Spleen (tissue), 11 donors: ENCODE measurements around the gene RPL35A. TPM values are rescaled to one million over a fixed set of nuclear protein-coding genes. Genes with fewer than 3 reads are reported as not detected.
"Not testable (repeated sequence)": the region's sequence is repeated elsewhere in the genome, so short reads cannot be mapped to it uniquely, and the experiment has no call there.

Experiments
- DNase-seq: peaks from one replicate; pipeline ENCODE4 v3.0.0-alpha.2; 2020
- H3K27ac ChIP-seq, 8 donors: fragments of 200-600 bp; sonication (generic) in 7 of 8; 1 replicate in 4 of 8; 2 replicates in 4 of 8; pipeline versions ENCODE4 v1.5.0 to v1.8.0; 2016 to 2021; ENCODE audit warnings: inconsistent platforms in 4 of 8, mild to moderate bottlenecking in 4 of 8, moderate library complexity in 1 of 8
- H3K27me3 ChIP-seq, 7 donors: fragments of 200-600 bp; sonication (generic) in 6 of 7; replicated peaks in 1 of 7; 1 replicate in 4 of 7; 2 replicates in 3 of 7; pipeline versions ENCODE4 v1.5.0 to v1.8.0; 2016 to 2021; ENCODE audit warnings: inconsistent platforms in 3 of 7, mild to moderate bottlenecking in 1 of 7
- H3K36me3 ChIP-seq, 6 donors: fragments of 200-600 bp; sonication (generic) in 5 of 6; 1 replicate in 4 of 6; 2 replicates in 2 of 6; pipeline versions ENCODE4 v1.5.0 to v1.8.0; 2016 to 2021; ENCODE audit warnings: inconsistent platforms in 2 of 6
- H3K4me1 ChIP-seq, 6 donors: fragments of 200-600 bp; sonication (generic) in 5 of 6; 1 replicate in 3 of 6; 2 replicates in 3 of 6; pipeline versions ENCODE4 v1.5.0 to v1.8.0; 2016 to 2021; ENCODE audit warnings: inconsistent platforms in 3 of 6
- H3K4me3 ChIP-seq, 8 donors: fragments of 200-600 bp; sonication (generic) in 7 of 8; 1 replicate in 4 of 8; 2 replicates in 4 of 8; pipeline versions ENCODE4 v1.5.0 to v1.8.0; 2016 to 2021; ENCODE audit warnings: inconsistent platforms in 4 of 8, mild to moderate bottlenecking in 4 of 8, moderate library complexity in 2 of 8
- H3K9me3 ChIP-seq, 8 donors: fragments of 200-600 bp; sonication (generic) in 7 of 8; 1 replicate in 4 of 8; 2 replicates in 4 of 8; pipeline versions ENCODE4 v1.5.0 to v1.8.0; 2016 to 2021; ENCODE audit warnings: inconsistent platforms in 4 of 8
- CTCF ChIP-seq, 11 experiments: fragments of 200-600 bp in 7 of 11; fragments of 450-650 bp in 4 of 11; sonication (generic) in 4 of 11; IDR thresholded peaks in 8 of 11; conservative IDR thresholded peaks in 3 of 11; 1 replicate in 7 of 11; 2 replicates in 4 of 11; pipeline versions ENCODE4 v1.4.0 to v1.8.0; 2016 to 2021; ENCODE audit warnings: antibody characterized with exemption in 11 of 11, inconsistent platforms in 4 of 11, mild to moderate bottlenecking in 1 of 11
- POLR2A ChIP-seq, 3 donors: fragments of 450-650 bp; IDR thresholded peaks; one replicate each; pipeline ENCODE4 v1.5.1; 2017; ENCODE audit warnings: antibody characterized with exemption in 3 of 3, mild to moderate bottlenecking in 1 of 3
- POLR2AphosphoS5 ChIP-seq, 3 donors: sonication (generic); formaldehyde crosslinking; IDR thresholded peaks; one replicate each; pipeline ENCODE4 v1.5.1; 2017; ENCODE audit warnings: antibody characterized with exemption in 3 of 3
- WGBS, 5 donors: extraction: QIAGEN DNeasy Blood & Tissue Kit in 3 of 5; methylation state at CpG; one replicate each; pipeline versions ENCODE4 v1.1.5 to v1.1.7; 2013 to 2018; 5-methylcytosine and 5-hydroxymethylcytosine counted together
- intact Hi-C: fragments of 100-400 bp; cut with DNase I; formaldehyde crosslinking; loops from one replicate; pipeline ENCODE4 v1.15.0; 2023; ENCODE audit warnings: low total_unique reads
- polyA plus RNA-seq, 3 donors: library from polyadenylated mRNA; stranded (reverse); fragments of 200-250 nt; gene quantifications; one replicate each; pipeline ENCODE4 v1.2.1, GENCODE V29; 2013
- total RNA-seq, 7 donors: library from RNA; depleted of rRNA in 3 of 7; stranded (reverse); fragments of >200 nt in 3 of 7; fragmentation: NEBNext Ultra II Directional in 4 of 7; extraction: Animal tissue kit (Norgen Biotek cat#: 25700) in 4 of 7; gene quantifications; one replicate each; pipeline versions ENCODE4 v1.1.0 to v1.2.1, GENCODE V29; 2016 to 2021
- donor health status: healthy with polysubstance abuse.
- donor health status: DM: no; HTN: no; CAD: no; lungs with moderate emphysema.
- donor health status: DM: no; HTN: no; CAD: no.
- donor health status: Bipolar disorder and iron deficiency.
- donor health status: healthy.
- donor health status: DM: no; HTN: no; CAD: no.
- donor health status: DM: yes; HTN: yes; CAD: no.

The RPL35A gene
- total and polyA plus RNA-seq, 10 donors = 618 to 3,288 (median 815) TPM

GRCh38 chr3:197960694-197961581 lies 10.9 kb downstream of the RPL35A start:
- peak overlapping the region; percentile 91 to 99 (median 98) for H3K4me3 ChIP-seq
- DNase-seq = no peak
- peak overlapping the region in 7 of 8 donors; percentile 46 to 85 (median 76) for H3K27ac ChIP-seq
- H3K27me3 ChIP-seq = no peaks in the 10 kb centered on the region
- TF ChIP-seq POLR2A (IDR thresholded peaks at IDR 0.05) (no peak), POLR2AphosphoS5 (IDR thresholded peaks at IDR 0.05) (no peak), CTCF (IDR thresholded peaks at IDR 0.05 in 8 of 11, conservative IDR thresholded peaks at IDR 0.05 in 3 of 11) (no peak)
- intact Hi-C loops = no loop called here
- 12 to 19% (median 16%) methylated on average over 18 to 23 of the region's 23 CpGs for WGBS, 5 donors
- peaks cover 19 to 56% (median 42%) of the 10 kb centered on the region in 6 donors for H3K4me1 ChIP-seq
- H3K36me3 ChIP-seq = peaks cover 0 to 15% (median 7%) of the 10 kb centered on the region in 6 donors
- H3K9me3 ChIP-seq = no peaks in the 10 kb centered on the region

- H3K27me3 ChIP-seq = no peaks in the 10 kb centered on the region
- intact Hi-C loops = no loop called here
- peaks cover 19 to 51% (median 42%) of the 10 kb centered on the region in 6 donors for H3K4me1 ChIP-seq
- H3K4me3 ChIP-seq = peak overlapping the region in 2 of 8 donors; percentile 98
- peaks cover 0 to 3% (median under 1%) of the 10 kb centered on the region in 8 donors for H3K9me3 ChIP-seq
- DNase-seq = no peak
- peak overlapping the region in 1 of 8 donors; percentile 76 for H3K27ac ChIP-seq
- TF ChIP-seq POLR2AphosphoS5 (IDR thresholded peaks at IDR 0.05) (no peak), CTCF (IDR thresholded peaks at IDR 0.05 in 8 of 11, conservative IDR thresholded peaks at IDR 0.05 in 3 of 11) (no peak), POLR2A (IDR thresholded peaks at IDR 0.05) (no peak)
- peaks cover 0 to 9% (median 2%) of the 10 kb centered on the region in 6 donors for H3K36me3 ChIP-seq
- 48 to 56% (median 52%) methylated on average over 9 of the region's 9 CpGs for WGBS, 5 donors
Measured at GRCh38 chr3:197961582-197961945, 11.6 kb downstream of the RPL35A start.

GRCh38 chr3:197963019-197963637 lies 13.1 kb downstream of the RPL35A start:
- DNase-seq = no peak
- Histone ChIP-seq H3K9me3 (peaks cover 4 to 18% (median 14%) of the 10 kb centered on the region in 8 donors), H3K4me3 (no peak overlapping the region), H3K4me1 (peaks cover 16 to 36% (median 32%) of the 10 kb centered on the region in 6 donors), H3K27me3 (no peaks in the 10 kb centered on the region), H3K27ac (no peak overlapping the region), H3K36me3 (no peaks in the 10 kb centered on the region)
- WGBS, 5 donors = 88 to 99% (median 96%) methylated on average over 5 of the region's 5 CpGs
- TF ChIP-seq POLR2A (IDR thresholded peaks at IDR 0.05) (no peak), POLR2AphosphoS5 (IDR thresholded peaks at IDR 0.05) (no peak), CTCF (IDR thresholded peaks at IDR 0.05 in 8 of 11, conservative IDR thresholded peaks at IDR 0.05 in 3 of 11) (no peak)
- intact Hi-C loops = no loop called here

- DNase-seq, H3K27me3 ChIP-seq, H3K36me3 ChIP-seq, H3K4me3 ChIP-seq, intact Hi-C loops, H3K27ac ChIP-seq, H3K4me1 ChIP-seq: not testable (repeated sequence)
- peaks cover 4 to 35% (median 24%) of the 10 kb centered on the region in 8 donors for H3K9me3 ChIP-seq
- 92 to 96% (median 94%) methylated on average over 8 of the region's 8 CpGs for WGBS, 5 donors
Measured at GRCh38 chr3:197967337-197967989, 17.5 kb downstream of the RPL35A start.
